WTC11 (cell line): ENCODE data around the gene JAKMIP1. TPM values are rescaled to one million over a fixed set of nuclear protein-coding genes. Genes with fewer than 3 reads are reported as not detected.
A peak's percentile ranks its signal among the peaks of the same experiment; 100 is the strongest.

Experiments used
- FOXJ3 ChIP-seq: sonication (generic); formaldehyde crosslinking; IDR thresholded peaks from 2 replicates; pipeline ENCODE4 v1.9.0; 2021; ENCODE audit warnings: missing genetic modification reagents, mild to moderate bottlenecking, borderline replicate concordance
- FOXP1 ChIP-seq: sonication (generic); formaldehyde crosslinking; IDR thresholded peaks from 2 replicates; pipeline ENCODE4 v1.8.0; 2022; ENCODE audit warnings: missing genetic modification reagents, mild to moderate bottlenecking, moderate library complexity, borderline replicate concordance
- KAT7 ChIP-seq: sonication (generic); formaldehyde crosslinking; IDR thresholded peaks from 2 replicates; pipeline ENCODE4 v1.8.1; 2023; ENCODE audit warnings: missing genetic modification reagents, mild to moderate bottlenecking, borderline replicate concordance
- NR2C2 ChIP-seq: sonication (generic); formaldehyde crosslinking; IDR thresholded peaks from 2 replicates; pipeline ENCODE4 v1.8.0; 2022; ENCODE audit warnings: mild to moderate bottlenecking, missing genetic modification reagents
- RORB ChIP-seq: fragments of 250-450 bp; sonication (Bioruptor Pico); IDR thresholded peaks from 2 replicates; pipeline ENCODE4 v1.9.0; 2021; ENCODE audit warnings: mild to moderate bottlenecking
- SP1 ChIP-seq: sonication (generic); formaldehyde crosslinking; conservative IDR thresholded peaks from 2 replicates; pipeline ENCODE4 v1.8.1; 2022; ENCODE audit warnings: missing genetic modification reagents
- ZNF121 ChIP-seq: sonication (generic); formaldehyde crosslinking; IDR thresholded peaks from 2 replicates; pipeline ENCODE4 v1.8.0; 2023; ENCODE audit warnings: missing genetic modification reagents
- ZNF232 ChIP-seq: sonication (generic); formaldehyde crosslinking; IDR thresholded peaks from 2 replicates; pipeline ENCODE4 v1.8.0; 2022; ENCODE audit warnings: mild to moderate bottlenecking, missing genetic modification reagents
- ZNF263 ChIP-seq: sonication (generic); formaldehyde crosslinking; IDR thresholded peaks from 2 replicates; pipeline ENCODE4 v1.8.1; 2022; ENCODE audit warnings: low read depth, mild to moderate bottlenecking, moderate library complexity, missing genetic modification reagents
- ZNF423 ChIP-seq: fragments of 250-450 bp; sonication (Bioruptor Pico); IDR thresholded peaks from 2 replicates; pipeline ENCODE4 v2.1.2; 2022; ENCODE audit warnings: mild to moderate bottlenecking, moderate library complexity
- ZNF671 ChIP-seq: fragments of 250-450 bp; sonication (Bioruptor Pico); IDR thresholded peaks from 2 replicates; pipeline ENCODE4 v1.8.0; 2021; ENCODE audit warnings: mild to moderate bottlenecking
- total RNA-seq: library from RNA; stranded (reverse); gene quantifications from 3 replicates; pipeline ENCODE4 v1.2.3, GENCODE V29; 2021
- TF ChIP-seq, protein P1 (sequence below): sonication (generic); formaldehyde crosslinking; IDR thresholded peaks from 2 replicates; pipeline ENCODE4 v1.8.0; 2023; ENCODE audit warnings: mild to moderate bottlenecking, missing genetic modification reagents
- TF ChIP-seq, protein P2 (sequence below): sonication (generic); formaldehyde crosslinking; IDR thresholded peaks from 2 replicates; pipeline ENCODE4 v1.8.0; 2022; ENCODE audit warnings: missing genetic modification reagents
- TF ChIP-seq, protein P3 (sequence below): sonication (generic); formaldehyde crosslinking; IDR thresholded peaks from 2 replicates; pipeline ENCODE4 v1.8.1; 2023; ENCODE audit warnings: mild to moderate bottlenecking, missing genetic modification reagents
- TF ChIP-seq, protein P4 (sequence below): fragments of 250-450 bp; sonication (Bioruptor Pico); IDR thresholded peaks from 2 replicates; pipeline ENCODE4 v1.9.0; 2021; ENCODE audit warnings: mild to moderate bottlenecking
- TF ChIP-seq, protein P5 (sequence below): fragments of 250-450 bp; sonication (Bioruptor Pico); conservative IDR thresholded peaks from 2 replicates; pipeline ENCODE4 v1.9.0; 2021; ENCODE audit warnings: mild to moderate bottlenecking
- TF ChIP-seq, protein P6 (sequence below): sonication (generic); formaldehyde crosslinking; IDR thresholded peaks from 2 replicates; pipeline ENCODE4 v1.8.1; 2023; ENCODE audit warnings: mild to moderate bottlenecking, missing genetic modification reagents, borderline replicate concordance
- TF ChIP-seq, protein P7 (sequence below): sonication (generic); formaldehyde crosslinking; IDR thresholded peaks from 2 replicates; pipeline ENCODE4 v1.8.1; 2023; ENCODE audit warnings: mild to moderate bottlenecking, missing genetic modification reagents, moderate library complexity
- TF ChIP-seq, protein P8 (sequence below): sonication (generic); formaldehyde crosslinking; IDR thresholded peaks from 2 replicates; pipeline ENCODE4 v1.8.0; 2022; ENCODE audit warnings: mild to moderate bottlenecking, missing genetic modification reagents

Gene JAKMIP1
- total RNA-seq, 1 experiment from 2014 or later: 4.0 TPM

DNA sequence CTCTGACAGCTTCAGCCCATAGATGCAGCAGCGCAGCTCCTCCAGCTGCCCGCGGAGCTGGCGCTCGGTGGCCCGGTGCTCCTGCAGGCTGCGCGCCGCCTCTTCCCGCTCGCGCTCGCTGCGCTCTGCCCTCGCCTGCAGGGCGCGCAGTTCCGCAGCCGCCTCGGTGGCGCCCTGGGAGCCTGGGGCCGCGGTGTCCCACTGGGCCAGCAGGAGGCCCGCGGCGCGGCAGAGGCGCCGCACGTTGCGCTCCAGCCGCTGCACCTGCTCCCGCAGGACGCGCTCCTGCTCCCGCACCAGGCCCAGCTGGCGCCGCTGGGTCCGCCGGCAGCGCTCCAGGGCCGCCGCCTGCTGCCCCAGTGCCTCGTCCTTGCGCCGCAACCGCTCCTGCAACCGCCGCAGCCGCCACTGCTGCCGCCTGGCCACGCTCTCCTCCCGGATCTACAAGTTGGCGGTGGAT is 192.2 kb downstream of the JAKMIP1 start (continued):
- TF ChIP-seq, protein P1, sequence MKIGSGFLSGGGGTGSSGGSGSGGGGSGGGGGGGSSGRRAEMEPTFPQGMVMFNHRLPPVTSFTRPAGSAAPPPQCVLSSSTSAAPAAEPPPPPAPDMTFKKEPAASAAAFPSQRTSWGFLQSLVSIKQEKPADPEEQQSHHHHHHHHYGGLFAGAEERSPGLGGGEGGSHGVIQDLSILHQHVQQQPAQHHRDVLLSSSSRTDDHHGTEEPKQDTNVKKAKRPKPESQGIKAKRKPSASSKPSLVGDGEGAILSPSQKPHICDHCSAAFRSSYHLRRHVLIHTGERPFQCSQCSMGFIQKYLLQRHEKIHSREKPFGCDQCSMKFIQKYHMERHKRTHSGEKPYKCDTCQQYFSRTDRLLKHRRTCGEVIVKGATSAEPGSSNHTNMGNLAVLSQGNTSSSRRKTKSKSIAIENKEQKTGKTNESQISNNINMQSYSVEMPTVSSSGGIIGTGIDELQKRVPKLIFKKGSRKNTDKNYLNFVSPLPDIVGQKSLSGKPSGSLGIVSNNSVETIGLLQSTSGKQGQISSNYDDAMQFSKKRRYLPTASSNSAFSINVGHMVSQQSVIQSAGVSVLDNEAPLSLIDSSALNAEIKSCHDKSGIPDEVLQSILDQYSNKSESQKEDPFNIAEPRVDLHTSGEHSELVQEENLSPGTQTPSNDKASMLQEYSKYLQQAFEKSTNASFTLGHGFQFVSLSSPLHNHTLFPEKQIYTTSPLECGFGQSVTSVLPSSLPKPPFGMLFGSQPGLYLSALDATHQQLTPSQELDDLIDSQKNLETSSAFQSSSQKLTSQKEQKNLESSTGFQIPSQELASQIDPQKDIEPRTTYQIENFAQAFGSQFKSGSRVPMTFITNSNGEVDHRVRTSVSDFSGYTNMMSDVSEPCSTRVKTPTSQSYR (CRISPR knock-in tag): no peak
- TF ChIP-seq RORB (CRISPR knock-in tag) (no peak), ZNF423 (CRISPR knock-in tag) (peak; percentile 93), ZNF671 (CRISPR knock-in tag) (no peak), FOXJ3 (CRISPR knock-in tag) (no peak), SP1 (CRISPR knock-in tag) (no peak), KAT7 (CRISPR knock-in tag) (0 out of 2 replicates have a peak, but pooled peaks have one; percentile 83), FOXP1 (CRISPR knock-in tag) (no peak), ZNF232 (CRISPR knock-in tag) (no peak), ZNF121 (CRISPR knock-in tag) (no peak), ZNF263 (CRISPR knock-in tag) (no peak), NR2C2 (CRISPR knock-in tag) (no peak)
- TF ChIP-seq, protein P2, sequence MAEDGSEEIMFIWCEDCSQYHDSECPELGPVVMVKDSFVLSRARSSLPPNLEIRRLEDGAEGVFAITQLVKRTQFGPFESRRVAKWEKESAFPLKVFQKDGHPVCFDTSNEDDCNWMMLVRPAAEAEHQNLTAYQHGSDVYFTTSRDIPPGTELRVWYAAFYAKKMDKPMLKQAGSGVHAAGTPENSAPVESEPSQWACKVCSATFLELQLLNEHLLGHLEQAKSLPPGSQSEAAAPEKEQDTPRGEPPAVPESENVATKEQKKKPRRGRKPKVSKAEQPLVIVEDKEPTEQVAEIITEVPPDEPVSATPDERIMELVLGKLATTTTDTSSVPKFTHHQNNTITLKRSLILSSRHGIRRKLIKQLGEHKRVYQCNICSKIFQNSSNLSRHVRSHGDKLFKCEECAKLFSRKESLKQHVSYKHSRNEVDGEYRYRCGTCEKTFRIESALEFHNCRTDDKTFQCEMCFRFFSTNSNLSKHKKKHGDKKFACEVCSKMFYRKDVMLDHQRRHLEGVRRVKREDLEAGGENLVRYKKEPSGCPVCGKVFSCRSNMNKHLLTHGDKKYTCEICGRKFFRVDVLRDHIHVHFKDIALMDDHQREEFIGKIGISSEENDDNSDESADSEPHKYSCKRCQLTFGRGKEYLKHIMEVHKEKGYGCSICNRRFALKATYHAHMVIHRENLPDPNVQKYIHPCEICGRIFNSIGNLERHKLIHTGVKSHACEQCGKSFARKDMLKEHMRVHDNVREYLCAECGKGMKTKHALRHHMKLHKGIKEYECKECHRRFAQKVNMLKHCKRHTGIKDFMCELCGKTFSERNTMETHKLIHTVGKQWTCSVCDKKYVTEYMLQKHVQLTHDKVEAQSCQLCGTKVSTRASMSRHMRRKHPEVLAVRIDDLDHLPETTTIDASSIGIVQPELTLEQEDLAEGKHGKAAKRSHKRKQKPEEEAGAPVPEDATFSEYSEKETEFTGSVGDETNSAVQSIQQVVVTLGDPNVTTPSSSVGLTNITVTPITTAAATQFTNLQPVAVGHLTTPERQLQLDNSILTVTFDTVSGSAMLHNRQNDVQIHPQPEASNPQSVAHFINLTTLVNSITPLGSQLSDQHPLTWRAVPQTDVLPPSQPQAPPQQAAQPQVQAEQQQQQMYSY (CRISPR knock-in tag): no peak
- TF ChIP-seq, protein P3, sequence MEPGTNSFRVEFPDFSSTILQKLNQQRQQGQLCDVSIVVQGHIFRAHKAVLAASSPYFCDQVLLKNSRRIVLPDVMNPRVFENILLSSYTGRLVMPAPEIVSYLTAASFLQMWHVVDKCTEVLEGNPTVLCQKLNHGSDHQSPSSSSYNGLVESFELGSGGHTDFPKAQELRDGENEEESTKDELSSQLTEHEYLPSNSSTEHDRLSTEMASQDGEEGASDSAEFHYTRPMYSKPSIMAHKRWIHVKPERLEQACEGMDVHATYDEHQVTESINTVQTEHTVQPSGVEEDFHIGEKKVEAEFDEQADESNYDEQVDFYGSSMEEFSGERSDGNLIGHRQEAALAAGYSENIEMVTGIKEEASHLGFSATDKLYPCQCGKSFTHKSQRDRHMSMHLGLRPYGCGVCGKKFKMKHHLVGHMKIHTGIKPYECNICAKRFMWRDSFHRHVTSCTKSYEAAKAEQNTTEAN (CRISPR knock-in tag): no peak
- TF ChIP-seq, protein P4, sequence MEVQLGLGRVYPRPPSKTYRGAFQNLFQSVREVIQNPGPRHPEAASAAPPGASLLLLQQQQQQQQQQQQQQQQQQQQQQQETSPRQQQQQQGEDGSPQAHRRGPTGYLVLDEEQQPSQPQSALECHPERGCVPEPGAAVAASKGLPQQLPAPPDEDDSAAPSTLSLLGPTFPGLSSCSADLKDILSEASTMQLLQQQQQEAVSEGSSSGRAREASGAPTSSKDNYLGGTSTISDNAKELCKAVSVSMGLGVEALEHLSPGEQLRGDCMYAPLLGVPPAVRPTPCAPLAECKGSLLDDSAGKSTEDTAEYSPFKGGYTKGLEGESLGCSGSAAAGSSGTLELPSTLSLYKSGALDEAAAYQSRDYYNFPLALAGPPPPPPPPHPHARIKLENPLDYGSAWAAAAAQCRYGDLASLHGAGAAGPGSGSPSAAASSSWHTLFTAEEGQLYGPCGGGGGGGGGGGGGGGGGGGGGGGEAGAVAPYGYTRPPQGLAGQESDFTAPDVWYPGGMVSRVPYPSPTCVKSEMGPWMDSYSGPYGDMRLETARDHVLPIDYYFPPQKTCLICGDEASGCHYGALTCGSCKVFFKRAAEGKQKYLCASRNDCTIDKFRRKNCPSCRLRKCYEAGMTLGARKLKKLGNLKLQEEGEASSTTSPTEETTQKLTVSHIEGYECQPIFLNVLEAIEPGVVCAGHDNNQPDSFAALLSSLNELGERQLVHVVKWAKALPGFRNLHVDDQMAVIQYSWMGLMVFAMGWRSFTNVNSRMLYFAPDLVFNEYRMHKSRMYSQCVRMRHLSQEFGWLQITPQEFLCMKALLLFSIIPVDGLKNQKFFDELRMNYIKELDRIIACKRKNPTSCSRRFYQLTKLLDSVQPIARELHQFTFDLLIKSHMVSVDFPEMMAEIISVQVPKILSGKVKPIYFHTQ (CRISPR knock-in tag): no peak
- TF ChIP-seq, protein P5, sequence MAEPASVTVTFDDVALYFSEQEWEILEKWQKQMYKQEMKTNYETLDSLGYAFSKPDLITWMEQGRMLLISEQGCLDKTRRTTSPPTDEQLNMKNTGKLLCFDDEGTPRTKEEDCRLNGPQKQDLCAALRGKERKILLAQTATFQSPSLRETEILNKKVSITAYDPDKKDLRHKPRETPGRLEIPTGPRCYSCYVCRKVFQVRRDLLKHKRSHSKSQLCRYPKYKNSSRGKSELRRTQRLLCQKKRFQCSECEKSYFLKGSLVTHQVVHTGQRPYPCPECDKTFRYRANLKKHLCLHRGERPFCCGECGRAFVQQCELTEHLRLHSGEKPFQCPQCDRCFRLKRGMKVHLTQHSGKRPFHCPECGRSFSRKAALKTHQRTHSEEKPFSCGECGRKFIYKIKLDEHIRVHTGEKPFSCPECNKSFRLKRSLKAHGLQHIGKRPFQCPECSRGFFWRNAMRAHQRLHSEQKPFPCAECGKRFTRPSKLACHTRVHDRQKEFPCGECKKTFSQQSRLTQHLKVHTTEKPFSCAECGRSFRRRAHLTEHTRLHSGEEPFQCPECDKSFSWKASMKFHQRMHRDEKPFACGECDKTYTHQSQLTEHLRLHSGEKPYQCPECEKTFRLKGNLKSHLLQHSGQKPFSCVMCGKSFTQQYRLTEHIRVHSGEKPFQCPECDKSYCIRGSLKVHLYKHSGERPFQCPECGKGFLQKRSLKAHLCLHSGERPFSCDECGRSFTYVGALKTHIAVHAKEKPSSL (CRISPR knock-in tag): no peak
- TF ChIP-seq, protein P6, sequence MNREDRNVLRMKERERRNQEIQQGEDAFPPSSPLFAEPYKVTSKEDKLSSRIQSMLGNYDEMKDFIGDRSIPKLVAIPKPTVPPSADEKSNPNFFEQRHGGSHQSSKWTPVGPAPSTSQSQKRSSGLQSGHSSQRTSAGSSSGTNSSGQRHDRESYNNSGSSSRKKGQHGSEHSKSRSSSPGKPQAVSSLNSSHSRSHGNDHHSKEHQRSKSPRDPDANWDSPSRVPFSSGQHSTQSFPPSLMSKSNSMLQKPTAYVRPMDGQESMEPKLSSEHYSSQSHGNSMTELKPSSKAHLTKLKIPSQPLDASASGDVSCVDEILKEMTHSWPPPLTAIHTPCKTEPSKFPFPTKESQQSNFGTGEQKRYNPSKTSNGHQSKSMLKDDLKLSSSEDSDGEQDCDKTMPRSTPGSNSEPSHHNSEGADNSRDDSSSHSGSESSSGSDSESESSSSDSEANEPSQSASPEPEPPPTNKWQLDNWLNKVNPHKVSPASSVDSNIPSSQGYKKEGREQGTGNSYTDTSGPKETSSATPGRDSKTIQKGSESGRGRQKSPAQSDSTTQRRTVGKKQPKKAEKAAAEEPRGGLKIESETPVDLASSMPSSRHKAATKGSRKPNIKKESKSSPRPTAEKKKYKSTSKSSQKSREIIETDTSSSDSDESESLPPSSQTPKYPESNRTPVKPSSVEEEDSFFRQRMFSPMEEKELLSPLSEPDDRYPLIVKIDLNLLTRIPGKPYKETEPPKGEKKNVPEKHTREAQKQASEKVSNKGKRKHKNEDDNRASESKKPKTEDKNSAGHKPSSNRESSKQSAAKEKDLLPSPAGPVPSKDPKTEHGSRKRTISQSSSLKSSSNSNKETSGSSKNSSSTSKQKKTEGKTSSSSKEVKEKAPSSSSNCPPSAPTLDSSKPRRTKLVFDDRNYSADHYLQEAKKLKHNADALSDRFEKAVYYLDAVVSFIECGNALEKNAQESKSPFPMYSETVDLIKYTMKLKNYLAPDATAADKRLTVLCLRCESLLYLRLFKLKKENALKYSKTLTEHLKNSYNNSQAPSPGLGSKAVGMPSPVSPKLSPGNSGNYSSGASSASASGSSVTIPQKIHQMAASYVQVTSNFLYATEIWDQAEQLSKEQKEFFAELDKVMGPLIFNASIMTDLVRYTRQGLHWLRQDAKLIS (CRISPR knock-in tag): no peak
- TF ChIP-seq, protein P7, sequence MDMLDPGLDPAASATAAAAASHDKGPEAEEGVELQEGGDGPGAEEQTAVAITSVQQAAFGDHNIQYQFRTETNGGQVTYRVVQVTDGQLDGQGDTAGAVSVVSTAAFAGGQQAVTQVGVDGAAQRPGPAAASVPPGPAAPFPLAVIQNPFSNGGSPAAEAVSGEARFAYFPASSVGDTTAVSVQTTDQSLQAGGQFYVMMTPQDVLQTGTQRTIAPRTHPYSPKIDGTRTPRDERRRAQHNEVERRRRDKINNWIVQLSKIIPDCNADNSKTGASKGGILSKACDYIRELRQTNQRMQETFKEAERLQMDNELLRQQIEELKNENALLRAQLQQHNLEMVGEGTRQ (CRISPR knock-in tag): peak; percentile 22; the same call in 1 of the 2 replicates
- TF ChIP-seq, protein P8, sequence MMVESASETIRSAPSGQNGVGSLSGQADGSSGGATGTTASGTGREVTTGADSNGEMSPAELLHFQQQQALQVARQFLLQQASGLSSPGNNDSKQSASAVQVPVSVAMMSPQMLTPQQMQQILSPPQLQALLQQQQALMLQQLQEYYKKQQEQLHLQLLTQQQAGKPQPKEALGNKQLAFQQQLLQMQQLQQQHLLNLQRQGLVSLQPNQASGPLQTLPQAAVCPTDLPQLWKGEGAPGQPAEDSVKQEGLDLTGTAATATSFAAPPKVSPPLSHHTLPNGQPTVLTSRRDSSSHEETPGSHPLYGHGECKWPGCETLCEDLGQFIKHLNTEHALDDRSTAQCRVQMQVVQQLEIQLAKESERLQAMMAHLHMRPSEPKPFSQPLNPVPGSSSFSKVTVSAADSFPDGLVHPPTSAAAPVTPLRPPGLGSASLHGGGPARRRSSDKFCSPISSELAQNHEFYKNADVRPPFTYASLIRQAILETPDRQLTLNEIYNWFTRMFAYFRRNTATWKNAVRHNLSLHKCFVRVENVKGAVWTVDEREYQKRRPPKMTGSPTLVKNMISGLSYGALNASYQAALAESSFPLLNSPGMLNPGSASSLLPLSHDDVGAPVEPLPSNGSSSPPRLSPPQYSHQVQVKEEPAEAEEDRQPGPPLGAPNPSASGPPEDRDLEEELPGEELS (CRISPR knock-in tag): no peak
